DMS153 treated with DMSO at 0.1 percent for 48 hours (cell line): Measurements from ENCODE around the gene GRID2IP.

Source experiments
- DNase-seq: peaks from one replicate; lab custom pipeline; 2025; ENCODE audit not compliant: unreplicated experiment; lab: John Stamatoyannopoulos, UW

Gene GRID2IP

DNA sequence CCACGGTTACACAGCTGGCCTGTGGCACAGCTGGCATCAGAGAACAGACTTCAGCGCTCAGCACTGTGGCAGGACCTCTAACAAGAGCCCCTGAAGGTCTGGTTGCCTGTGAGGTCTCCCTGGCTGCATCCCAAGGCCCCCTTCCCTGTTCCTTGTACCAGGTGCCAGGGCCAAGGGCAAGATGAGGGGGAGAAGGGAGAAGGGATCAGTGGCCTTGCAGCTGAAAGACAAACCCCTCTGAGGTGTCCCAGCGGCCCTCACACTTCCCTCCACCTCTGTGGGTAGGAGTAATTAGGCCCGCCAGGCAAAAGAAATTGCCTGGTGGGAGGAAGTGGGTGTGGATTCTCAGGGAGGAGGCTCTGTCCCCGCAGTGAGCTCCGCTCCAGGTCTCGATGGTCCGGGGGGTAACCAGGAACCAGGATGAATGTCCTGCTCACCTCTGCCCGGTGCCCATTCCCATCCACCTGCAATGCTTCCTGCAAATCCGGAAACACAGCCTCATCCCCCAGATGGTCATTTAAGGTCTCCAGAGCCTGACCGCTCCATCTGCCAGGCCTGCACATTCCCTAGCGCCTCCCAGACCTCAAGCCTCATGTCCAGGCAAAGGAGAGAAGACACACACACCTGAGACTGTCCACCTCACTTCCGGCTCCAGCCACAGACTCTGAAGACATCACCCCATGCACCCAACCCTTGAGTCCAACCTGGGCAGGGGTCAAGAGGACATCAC, 22.7 kb downstream of the GRID2IP start:
- no peak for DNase-seq

DNA sequence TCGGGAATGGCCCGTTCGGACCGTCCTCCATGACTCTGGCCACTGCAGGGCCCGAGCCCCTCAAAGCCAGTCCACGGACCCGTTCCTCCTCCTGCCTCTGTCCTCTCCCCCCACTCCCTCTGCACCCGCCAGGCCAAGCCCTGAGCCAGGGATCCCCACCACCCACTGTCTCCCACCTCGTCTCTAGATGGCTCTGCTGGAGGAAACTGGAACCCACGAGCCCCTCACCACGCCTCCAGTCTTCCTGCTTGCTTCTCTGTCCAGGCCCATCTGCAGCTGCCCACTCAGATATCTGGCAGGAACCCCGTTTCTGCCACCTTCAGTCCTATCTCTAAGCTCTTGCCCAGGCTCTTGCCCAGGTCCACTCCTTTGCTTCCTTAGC, 24.3 kb downstream of the GRID2IP start:
- no peak for DNase-seq

DNA sequence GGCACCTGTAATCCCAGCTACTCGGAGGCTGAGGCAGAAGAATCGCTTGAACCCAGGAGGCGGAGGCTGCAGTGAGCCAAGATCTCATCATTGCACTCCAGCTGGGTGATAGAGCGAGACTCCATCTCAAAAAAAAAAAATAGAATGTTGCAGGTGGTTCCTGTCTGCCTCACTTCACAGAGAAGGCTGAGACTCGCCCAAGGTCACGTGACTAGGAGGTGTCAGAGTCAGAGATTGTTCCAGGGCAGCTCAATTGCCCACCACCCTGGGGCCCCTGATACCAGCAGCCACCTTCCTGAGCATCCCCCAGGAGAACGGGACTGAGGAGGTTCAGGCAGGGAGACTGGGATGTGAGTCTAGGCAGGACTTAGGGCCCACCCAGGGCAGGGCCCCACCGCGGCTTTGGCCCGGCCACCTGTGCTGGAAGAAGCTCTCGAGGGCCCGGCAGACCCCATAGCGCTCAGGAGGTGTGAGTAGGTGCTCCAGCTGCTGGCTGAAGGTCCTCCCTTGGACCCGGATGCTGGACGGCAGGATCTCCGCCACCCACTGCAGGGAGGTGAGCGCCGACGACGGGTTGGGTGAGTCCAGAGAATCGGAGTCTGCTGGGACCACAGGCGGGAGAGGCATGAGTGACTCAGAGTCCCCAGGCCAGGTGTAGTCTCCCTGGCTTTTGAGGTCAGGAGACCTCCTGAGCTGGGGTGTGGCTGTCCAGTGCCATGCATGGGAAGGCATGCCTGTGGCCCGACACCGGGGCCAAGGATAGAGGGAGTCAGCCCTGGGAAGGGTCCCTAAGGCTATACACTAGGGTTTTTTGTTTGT, 30.9 kb downstream of the GRID2IP start:
- DNase-seq, result no peak

DNA sequence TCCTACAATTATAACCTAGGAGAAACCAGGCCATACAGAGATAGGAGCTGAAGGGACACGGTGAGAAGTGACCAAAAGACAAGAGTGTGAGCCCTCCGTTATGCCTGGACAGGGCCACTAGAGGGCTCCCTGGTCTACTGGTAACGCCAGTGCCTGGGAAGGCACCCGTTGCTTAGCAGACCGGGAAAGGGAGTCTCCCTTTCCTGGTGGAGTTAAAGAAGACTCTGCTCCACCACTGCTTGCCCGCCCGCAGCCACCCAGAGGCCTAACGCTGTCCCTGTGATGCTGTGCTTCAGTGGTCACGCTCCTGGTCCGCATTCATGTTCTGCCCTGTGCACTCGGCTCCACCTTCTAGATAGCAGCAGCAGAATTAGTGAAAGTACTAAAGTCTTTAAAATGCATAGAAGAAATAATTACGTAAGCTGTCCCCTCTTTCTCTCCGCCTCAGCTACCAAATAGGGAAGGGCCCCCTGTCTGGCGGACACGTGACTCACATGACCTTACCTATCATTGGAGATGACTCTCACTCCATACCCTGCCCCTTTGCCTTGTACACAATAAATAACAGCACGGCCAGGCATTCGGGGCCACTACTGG, 34.8 kb downstream of the GRID2IP start:
- peak; percentile 74 for DNase-seq

DNA sequence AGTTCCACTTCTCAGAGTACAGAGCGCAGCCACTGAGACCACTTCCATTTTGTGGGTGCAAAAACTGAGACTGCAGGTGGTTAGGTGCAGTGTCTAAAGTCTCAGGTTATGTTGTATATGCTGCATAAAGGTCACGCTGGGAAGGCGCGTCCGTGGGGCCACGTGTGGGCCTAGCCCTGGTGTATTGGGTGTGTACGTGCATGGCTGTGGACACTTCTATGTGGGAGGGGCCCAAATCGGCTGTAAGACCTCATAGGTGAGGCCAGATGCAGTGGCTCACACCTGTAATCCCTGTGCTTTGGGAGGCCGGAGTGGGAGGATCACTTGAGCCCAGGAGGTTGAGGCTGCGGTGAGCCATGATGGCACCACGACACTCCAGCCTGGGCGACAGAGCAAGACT, 37.7 kb downstream of the GRID2IP start:
- DNase-seq, result no peak

DNA sequence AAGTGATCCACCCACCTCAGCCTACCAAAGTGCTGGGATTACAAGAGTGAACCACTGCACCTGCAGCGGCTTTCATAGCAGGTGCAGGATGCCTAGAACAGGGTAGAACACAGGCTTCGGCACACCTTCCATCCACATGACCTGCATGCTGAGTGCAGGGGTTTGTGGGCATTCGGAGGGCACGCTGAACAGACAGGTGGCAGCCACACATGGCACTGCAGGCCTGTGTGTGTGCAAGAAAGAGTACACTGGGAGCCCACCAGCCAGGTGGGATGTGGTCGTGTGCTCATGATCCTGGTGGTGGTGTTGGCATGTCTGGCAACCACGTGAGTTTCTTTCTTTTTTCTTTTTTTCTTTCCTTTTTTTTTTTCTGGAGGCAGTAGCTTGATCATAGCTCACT, 38.4 kb downstream of the GRID2IP start:
- DNase-seq, result no peak

DNA sequence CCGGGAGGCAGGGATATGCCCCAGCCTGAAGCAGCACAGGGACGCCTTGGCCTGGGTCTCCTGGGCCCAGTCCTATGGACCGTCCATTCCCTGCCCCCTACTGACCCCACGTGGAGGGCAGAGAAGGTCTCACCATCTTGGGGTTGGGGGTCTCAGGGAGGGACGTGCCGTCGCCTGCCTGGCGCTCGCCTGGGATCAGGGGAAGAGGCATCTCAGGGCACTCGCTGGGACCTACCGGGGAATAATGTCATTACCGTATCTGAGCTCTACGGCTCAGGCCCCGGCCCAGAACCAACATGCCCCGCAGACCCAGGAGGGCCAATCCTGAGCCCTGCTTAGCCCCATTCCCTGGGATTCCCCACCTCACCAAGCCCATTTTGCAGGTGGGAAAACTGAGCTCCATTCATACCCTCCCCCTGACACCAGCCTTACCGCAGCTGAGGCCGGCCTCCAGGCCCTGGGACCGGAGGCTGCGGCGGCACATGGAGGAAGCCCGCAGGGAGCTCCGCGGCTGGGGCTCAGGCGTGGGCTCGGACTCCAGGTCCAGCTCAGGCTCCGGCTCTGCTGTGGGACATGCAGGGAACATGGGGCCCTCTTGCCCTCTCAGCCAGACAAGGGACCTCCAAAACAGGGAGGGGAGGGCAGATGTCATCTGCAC, 40.7 kb downstream of the GRID2IP start:
- no peak for DNase-seq

DNA sequence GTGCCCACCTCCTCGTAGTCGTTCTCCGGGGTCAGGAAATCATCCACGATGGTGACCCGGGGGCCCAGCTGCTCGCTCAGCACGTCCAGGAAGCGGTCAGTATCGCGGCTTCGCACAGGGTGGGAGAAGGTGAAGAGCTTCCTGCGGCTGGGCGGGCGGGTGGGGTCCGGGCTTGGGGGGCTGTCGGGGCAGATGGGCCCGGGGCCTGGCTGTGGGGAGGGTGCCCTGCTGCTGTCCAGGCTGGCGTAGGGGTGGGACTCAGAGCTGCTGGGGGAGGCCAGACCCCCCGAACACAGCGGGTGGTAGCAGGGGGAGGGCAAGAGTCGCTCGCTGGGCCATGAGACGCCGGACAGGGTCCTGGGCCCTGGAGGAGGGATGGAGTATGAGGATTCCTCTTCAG, 42.3 kb downstream of the GRID2IP start:
- no peak for DNase-seq

DNA sequence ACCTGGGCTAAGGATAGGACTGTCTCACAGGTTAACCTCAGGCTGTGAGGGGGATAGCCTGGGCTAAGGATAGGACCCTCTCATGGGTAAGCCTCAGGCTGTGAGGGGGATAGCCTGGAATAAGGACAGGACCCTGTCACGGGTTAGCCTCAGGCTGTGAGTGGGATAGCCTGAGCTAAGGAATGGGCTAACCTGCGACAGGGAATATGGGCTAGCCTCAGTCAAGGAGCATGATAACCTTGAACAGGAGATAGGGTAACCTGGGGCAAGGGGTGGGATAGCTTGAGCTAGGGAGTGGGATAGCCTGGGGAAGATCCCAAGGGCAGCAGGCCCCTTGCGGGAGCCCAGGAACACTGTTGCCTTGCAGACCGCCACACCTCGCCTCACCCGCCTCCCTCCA, 42.7 kb downstream of the GRID2IP start:
- no peak for DNase-seq

DNA sequence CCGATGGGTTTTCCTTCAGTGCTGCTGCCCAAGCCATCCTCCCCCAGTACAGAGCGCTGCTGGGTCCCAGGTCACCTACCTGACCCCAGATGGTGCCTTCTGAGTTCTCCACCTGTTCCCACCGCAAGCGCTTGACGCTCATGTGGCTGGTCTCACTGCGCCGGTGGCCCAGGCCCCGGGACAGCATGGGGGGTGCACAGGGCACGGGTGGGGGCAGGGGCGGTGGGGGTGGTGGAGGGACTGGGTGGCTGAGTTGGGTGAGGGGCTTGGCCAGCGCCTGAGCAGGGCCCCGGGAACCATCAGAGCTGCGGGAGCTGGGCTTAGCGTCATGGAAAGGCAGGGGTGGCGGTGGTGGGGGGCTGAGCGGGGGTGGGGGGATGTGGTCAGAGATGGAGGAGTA, 43.4 kb downstream of the GRID2IP start:
- no peak for DNase-seq

DNA sequence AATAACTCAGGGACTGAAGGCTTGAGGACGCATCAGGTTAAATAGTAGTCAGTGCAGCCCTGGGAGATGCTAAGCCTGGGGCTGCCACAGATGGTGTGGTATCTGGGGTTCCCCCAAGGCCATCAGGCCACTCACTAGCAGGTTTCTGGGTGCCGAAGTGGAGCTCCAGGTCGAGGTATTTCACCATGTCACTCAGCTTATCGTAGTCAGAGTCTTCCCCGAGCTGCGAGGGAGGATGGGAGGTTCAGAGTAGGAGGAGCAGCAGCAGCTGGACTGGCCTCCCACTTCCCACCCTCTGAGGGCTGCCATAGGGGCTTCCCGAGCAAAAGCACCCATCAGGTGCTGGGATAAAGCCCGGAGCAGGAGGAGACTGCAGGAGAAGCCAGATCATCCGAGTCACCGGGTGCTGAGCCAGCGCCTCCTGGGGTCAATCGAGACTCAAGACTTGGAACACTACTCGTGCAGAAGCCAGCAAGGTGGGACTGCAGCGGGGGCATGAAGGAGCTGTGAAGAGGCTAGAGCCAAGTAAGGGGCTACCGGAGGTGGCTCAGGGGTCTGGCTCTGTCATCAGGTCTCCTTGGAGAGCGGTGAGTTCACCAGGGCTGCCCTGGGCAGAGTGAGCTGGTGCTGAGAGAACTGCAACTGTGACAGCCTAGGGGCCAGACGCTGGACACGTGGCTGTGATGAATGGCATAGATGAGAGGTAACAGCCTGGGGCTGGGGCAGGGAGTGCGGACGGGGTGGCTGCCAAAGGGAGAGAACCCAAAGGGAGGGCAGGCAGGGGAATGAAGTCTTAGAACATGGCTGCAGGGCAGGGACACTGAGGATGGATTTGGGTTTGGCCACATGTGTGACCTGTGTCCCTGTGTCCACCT, 45.3 kb downstream of the GRID2IP start:
- no peak for DNase-seq

DNA sequence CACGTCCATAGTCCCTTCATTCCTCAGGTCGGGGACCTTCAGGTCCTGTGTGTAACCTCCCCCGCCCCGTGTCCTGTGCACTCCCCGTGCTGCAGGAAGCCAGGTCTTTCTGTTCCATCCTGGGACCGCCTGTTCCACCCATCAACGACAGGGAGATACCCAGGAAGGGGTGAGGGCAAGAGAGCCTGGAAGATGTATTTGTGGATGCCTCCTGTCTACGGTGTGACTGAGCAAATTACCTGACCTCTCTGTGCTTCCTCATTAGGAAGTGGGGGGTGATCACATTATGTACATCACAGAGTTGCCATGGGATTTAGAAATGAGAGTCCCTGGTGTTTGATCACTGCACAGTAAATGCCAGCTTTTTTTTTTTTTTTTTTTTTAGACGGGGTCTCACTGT, 46.3 kb downstream of the GRID2IP start:
- DNase-seq, result no peak

DNA sequence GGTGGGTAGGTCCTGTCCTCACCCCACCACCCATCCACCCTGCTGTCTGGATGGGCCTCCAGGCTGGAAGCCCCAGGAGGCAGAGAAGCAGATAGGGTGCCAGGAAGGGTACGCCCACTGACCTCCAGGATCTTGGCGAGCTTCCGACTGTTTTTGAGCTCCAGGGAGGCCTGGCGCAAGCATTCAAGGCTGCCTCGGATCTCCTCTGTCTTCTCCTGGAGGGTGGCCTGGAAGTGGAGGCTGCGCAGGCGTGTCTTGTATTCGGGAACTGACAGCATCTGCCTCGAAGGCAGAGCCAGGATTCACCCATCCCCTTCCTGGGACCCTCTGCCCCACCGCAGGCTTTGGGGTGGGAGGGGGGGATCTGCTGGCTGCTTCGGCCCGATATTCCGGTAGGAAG, 48.4 kb downstream of the GRID2IP start:
- no peak for DNase-seq

DNA sequence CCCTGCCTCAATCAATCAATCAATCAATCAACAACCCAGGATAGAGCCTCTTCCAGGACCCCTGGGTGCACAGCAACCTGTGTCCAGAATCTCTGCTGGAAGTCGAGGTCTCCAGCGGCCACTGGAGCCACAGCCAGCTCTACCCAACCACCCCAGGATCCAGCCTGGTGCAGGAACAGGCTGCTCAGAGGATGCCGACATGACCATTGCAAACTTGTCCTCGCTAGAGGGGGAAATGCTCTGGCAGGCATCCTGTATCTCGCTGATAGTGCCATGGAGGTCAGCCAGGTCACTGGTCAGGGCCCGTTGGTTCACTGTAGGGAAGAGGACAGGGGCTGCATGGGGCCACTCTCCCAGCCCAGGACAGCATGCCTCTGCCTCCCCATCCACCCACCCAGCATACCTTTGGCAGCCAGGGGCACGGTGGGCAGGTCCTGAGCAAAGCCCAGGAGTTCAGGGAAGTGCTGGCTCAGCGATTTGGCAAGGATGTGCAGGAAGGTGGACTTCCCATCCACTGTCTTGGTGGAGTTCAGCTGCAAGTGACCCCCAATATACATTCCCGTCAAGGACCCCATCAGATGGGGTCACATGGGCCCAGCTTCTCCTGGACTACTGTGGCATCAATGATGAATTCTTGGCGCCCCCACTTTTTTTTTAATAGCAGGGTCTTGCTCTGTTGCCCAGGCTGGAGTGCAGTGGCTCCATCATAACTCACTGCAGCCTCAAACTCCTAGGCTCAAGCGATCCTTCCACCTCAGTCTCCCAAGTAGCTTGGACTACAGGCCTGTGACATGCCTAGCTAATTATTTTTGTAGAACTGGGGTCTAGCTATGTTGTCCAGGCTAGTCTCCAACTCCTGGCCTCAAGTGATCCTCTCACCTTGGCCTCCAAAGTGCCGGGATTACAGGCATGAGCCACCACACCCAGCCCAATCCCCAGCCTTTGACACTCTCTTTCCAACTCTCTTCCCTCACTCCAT, 49.4 kb downstream of the GRID2IP start:
- no peak for DNase-seq

DNA sequence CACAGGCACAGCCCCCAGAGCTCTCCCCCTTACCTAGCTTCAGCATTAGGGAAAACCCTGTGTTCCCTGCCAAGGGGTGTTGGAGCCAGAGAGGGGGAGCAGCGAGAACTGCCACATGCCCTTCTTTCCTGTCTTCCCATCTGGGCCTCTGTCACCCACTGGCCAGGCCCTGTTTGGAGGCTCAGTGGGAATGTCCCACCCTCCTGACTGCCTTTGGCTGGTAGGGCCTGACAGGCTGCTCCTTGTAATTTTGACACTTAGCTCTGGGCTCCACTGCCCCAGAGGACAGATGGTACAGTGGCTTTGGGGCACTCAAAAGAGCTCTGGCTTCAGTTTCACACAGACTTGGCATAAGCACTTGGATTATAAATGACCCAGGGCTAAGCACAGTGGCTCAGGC, 50.6 kb downstream of the GRID2IP start:
- DNase-seq, result no peak

DNA sequence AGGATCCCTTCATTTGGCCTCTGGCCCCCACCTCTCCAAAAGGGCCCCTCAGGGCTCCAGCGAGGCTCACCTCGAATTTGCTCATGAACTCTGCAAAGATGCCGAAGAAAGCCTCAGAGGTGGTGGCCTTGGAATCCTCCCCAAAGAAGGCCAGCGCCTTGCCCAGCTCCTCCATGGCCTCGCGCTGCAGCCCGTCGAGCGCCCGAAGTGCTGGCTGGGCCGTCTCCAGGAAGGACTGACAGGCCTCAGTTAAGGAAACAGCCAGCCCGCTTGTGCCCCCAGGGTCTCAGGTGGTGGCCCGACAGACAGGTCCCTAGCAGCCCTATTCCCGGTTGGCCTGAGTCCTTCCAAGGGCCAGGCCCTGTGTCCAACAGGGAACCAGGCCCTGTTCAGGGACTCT, 53.3 kb downstream of the GRID2IP start:
- no peak for DNase-seq

DNA sequence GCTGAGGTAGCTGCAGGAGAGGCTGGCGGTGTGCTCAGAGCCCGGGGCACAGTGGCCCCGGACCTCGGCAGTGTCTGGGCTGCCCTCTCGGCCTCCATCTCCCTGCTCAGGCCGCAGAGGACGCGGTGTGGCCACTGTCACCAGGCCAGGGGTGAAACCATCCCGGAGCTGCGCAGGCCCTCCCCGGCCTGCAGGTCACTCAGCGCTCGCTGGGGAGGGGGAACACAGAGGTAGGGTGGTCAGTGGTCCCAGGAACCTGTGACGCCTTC, 53.7 kb downstream of the GRID2IP start:
- DNase-seq, result no peak

DNA sequence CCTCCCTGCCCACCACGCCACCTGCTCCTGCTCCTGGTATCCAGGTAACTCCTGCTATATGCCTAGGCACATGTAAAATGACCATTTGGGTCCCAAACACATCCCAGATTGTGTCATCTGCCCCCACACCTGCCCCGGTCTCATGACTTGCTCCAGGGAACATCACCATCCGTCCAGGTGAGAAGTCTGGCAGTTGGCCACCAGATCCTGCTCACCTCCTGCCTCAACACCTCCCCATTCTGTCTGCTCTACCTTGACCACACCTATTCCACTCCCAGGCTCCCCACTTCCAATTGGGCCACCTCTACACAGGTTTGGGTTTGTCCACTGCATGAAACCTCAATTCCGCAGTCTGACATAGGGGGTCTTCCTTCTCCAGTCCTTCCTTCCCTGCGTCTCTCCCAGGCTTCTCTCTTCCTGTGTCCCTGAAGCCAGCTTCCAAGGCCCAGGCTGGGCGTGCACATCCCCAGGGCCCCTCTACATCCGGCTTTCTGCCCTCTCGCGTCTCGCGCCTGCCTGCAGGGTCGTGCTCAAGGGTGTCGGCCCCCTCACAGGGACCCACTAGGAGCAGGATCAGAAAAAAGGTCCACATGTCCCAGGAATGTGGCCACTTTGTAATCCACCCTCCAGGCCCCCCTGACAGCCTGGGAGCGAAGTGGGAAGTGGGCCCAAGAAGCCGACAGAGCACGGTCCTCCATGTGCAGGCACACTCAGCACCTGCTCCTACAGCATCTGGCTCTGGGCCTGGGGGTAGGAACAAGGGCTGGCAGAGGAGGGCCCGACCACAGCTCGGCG, 54.2 kb downstream of the GRID2IP start:
- DNase-seq, result no peak

DNA sequence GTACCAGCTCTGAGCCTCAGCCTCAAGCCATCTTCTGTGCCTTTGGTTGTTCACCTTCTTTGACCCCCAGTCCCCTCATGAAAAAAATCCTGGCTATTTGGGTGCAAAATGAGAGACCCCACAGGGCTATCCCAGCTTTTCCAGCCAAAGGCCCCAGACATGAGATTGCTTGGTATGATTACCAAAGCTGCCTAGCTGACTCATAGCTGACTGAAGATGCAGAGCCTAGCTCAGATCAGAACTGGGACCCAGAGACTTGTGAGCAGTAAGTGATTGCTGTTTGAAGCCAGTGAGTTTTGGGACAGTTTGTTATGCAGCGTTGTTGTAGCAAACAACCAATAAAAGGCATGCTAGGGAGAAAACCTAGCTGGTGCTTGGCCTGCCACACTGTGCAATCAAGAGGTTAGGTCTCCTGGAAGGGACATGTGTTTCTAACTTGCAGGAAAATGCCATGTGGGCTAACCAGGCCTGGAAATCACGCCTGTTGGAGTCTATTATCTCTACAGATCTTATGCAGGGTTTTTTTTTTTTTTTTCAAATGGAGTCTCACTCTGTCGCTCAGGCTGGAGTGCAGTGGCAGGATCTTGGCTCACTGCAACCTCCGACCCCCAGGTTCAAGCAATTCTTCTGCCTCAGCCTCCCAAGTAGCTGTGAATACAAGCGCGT, 55.5 kb downstream of the GRID2IP start:
- DNase-seq, result no peak
